GM12864 (cell line): ENCODE measurements around the gene TSC22D3.
"Not testable (repeated sequence)": the region's sequence is repeated elsewhere in the genome, so short reads cannot be mapped to it uniquely, and the experiment has no call there.

Experiments
- DNase-seq: peaks from one replicate; pipeline ENCODE4 v3.0.0-alpha.2; 2011; ENCODE audit warnings: low read depth
- H3K4me3 ChIP-seq: 2 replicates; pipeline ENCODE4 v1.5.1; 2011; ENCODE audit warnings: mild to moderate bottlenecking, low read depth, low read length, control low read depth
- TF ChIP-seq, protein P1 (sequence below): IDR thresholded peaks from 2 replicates; pipeline ENCODE4 v1.5.1; 2011; ENCODE audit warnings: low read depth, mild to moderate bottlenecking, moderate library complexity, low read length, control low read depth, inconsistent platforms; ENCODE audit errors: missing control alignments

The TSC22D3 gene

DNA sequence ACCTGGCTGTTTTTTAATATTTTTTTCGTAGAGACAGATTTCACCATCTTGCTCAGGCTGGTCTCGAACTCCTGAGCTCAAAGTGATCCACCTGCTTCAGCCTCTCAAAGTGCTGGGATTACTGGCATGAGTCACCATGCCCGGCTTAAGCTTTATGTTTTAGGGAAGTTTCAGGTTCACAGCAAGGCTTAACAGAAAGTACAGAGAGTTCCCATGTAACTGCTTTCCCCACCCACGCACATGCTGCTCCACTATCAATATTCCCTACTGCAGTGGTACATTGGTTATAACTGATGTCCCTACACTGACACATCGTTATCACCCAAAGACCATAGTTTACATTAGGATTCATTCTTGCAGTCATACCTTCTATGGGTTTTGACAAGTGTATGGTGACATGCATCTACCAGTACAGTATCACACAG, 84.6 kb downstream of the TSC22D3 start:
- no peak for DNase-seq
- TF ChIP-seq, protein P1, sequence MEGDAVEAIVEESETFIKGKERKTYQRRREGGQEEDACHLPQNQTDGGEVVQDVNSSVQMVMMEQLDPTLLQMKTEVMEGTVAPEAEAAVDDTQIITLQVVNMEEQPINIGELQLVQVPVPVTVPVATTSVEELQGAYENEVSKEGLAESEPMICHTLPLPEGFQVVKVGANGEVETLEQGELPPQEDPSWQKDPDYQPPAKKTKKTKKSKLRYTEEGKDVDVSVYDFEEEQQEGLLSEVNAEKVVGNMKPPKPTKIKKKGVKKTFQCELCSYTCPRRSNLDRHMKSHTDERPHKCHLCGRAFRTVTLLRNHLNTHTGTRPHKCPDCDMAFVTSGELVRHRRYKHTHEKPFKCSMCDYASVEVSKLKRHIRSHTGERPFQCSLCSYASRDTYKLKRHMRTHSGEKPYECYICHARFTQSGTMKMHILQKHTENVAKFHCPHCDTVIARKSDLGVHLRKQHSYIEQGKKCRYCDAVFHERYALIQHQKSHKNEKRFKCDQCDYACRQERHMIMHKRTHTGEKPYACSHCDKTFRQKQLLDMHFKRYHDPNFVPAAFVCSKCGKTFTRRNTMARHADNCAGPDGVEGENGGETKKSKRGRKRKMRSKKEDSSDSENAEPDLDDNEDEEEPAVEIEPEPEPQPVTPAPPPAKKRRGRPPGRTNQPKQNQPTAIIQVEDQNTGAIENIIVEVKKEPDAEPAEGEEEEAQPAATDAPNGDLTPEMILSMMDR = no peak

DNA sequence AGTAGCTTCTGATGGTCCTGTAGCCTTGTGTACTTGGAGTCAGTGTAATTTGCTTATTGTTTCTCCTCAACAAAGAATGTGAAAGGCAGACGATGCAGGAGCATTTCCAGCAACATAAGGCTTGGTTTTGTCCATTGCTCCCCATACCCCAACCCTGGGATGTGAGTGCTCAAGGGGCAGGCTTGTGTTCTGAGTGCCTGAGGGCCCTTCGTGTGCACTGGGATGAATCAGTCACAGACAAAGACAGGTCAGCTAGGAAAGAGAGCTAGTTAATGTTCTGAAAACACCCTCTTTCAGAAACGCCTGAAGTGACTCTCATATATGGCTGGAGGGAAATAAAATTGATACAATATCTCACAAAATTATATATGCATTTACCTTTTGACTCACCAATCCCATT, 88.1 kb downstream of the TSC22D3 start:
- H3K4me3 ChIP-seq = no peak overlapping the region
- no peak for DNase-seq
- TF ChIP-seq, protein P1 = no peak

More for the DNA sequence above, 84.6 kb downstream of the TSC22D3 start:
- no peak overlapping the region for H3K4me3 ChIP-seq

DNA sequence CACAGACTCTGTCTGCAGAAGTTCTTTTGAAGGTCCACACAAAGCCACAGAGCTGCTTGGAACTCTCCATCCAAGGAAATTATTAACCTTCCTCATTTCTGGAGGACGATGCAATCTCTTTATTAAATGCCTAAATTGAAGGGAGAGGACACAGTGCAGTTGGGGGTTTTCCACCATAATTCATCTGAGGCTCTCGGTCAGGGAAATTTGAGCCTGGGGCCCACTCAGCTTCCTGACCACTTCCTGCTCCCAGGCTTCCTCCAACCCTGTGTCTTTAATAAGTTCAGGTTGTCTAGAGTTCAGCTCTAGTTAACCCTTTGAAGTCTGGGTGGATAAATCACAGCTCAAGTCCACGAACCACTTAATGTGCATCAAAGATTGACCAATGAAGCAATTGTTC, 88.8 kb downstream of the TSC22D3 start:
- TF ChIP-seq, protein P1 = no peak
- DNase-seq = no peak
- no peak overlapping the region for H3K4me3 ChIP-seq

DNA sequence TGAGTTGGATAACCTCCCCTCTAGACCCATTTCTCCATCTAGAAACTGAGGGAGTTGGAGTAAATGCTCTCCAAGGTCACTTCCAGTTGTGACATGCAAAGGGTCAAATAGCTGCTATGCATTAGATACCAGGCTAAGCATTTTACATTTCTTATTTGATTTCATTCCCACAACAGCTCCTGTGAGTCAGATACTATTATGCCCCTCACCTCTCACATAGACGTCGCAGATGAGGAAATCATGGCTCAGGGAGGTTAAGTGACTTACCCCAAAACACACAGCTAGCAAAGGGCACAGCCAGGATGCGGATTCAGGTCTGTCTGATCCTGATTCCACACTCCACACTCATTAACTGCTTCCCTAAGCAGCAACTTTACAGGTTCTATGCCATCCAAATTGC, 89.6 kb downstream of the TSC22D3 start:
- no peak overlapping the region for H3K4me3 ChIP-seq
- DNase-seq = no peak
- TF ChIP-seq, protein P1 = no peak

DNA sequence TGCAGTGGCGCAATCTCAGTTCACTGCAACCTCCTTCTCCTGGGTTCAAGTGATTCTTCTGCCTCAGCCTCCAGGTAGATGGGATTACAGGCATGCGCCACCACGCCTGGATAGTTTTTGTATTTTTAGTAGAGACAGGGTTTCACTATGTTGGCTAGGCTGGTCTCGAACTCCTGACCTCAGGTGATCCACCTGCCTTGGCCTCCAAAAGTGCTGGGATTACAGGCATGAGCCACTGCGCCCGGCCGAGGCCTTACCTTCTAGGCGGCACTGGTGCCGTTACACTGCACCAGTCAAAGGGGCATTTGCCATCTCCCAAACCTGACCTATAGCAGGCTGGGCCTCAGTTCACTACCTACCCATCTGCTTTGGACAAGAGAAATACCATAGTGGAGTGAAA, 90.0 kb downstream of the TSC22D3 start:
- DNase-seq, H3K4me3 ChIP-seq: not testable (repeated sequence)

DNA sequence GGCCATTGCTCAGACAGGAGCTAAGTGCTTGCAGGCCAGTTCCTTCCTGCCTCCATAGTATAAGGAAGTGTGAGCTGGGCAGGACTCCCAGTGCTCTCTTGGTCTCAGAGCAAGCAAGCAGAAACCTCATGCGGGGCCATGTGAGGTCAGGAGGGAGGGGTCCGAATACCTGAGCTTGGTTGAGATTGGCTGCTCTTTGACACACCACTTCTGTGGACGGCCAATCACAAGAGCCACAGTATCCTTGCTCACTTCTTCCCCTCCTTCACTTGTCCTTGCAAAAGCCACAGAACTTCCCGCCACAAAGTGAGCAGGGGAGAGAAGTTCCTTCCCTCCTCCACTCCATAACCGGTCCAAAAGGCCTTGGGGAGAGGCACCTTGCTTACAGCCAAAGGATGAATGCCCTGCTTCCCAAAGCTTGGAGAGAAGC, 90.6 kb downstream of the TSC22D3 start:
- DNase-seq = peak; percentile 49
- TF ChIP-seq, protein P1 = no peak

DNA sequence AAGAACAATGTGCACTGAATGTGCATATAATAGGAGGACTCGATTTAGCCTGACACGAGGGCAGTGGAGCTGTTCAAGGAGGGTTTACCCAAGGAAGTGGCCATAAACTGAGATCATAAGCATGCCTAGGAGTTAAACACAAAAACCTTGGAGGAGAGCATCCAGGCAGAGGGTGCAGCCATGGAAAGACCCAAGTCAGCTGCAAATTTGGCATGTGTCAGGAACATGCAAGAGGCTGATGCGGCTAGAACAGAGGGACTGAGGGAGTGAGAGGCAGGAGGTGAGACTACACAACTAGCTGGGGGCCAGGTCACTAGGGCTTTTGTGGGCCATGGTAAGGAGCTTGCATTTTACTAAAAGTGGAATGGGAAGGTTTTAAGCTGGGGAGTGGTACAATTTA, 91.7 kb downstream of the TSC22D3 start:
- no peak for DNase-seq
- TF ChIP-seq, protein P1 = no peak
- H3K4me3 ChIP-seq = no peak overlapping the region

More for the DNA sequence above, 90.6 kb downstream of the TSC22D3 start:
- H3K4me3 ChIP-seq = no peak overlapping the region
